ENCODE measurements around the gene DNAH2. TPM values are rescaled to one million over a fixed set of nuclear protein-coding genes. Genes with fewer than 3 reads are reported as not detected.

The DNAH2 gene
- total and polyA plus RNA-seq, 2 experiments from 2014 or later: 0.38 TPM; not detected in 1

GRCh38 chr17:7684851-7685532 is 32.6 kb upstream of the DNAH2 start:
- Mint-ChIP-seq H3K9me3 (no peaks in the 10 kb centered on the region; the same call in 2 of the 3 replicates), H3K27me3 (ENCODE audit: insufficient read depth, low read depth, poor library complexity) (peaks cover 32% of the 10 kb centered on the region), H3K36me3 (ENCODE audit: low read depth) (peaks cover 44% of the 10 kb centered on the region), H3K4me3 (peak overlapping the region; percentile 96), H3K4me1 (peaks cover 29% of the 10 kb centered on the region), H3K27ac (peak overlapping the region; percentile 100)
- peaks cover 25% of the 10 kb centered on the region for H3K4me1 ChIP-seq (ENCODE audit: insufficient read depth)
- peaks cover 82% of the 10 kb centered on the region for H3K79me2 ChIP-seq (replicated peaks; ENCODE audit: insufficient read depth)
- H3K36me3 ChIP-seq (ENCODE audit: insufficient read depth): no peaks in the 10 kb centered on the region
- no peaks in the 10 kb centered on the region for H3K9me2 ChIP-seq (ENCODE audit: insufficient read depth)
- H3K4me2 ChIP-seq: peak overlapping the region; percentile 90
- no peaks in the 10 kb centered on the region for H3K27me3 ChIP-seq (ENCODE audit: insufficient read depth)
- TF ChIP-seq JUNB (IDR thresholded peaks at IDR 0.05; ENCODE audit: unreplicated experiment): no peak
- TF ChIP-seq STAT1 (IDR thresholded peaks at IDR 0.05; ENCODE audit: unreplicated experiment): no peak
- TF ChIP-seq ZNF331 (CRISPR knock-in tag; IDR thresholded peaks at IDR 0.05; ENCODE audit: low read depth): no peak
- TF ChIP-seq CTCF (conservative IDR thresholded peaks at IDR 0.05; ENCODE audit: low read depth in 2 of 2): no peak
- TF ChIP-seq EZH2phosphoT487 (IDR thresholded peaks at IDR 0.05; ENCODE audit: unreplicated experiment): no peak
- no peak for TF ChIP-seq CREB1 (CRISPR knock-in tag; IDR thresholded peaks at IDR 0.05; ENCODE audit: low read depth)
- TF ChIP-seq NANOG (IDR thresholded peaks at IDR 0.05; ENCODE audit: borderline replicate concordance): no peak
- no peak for TF ChIP-seq REST (IDR thresholded peaks at IDR 0.05; ENCODE audit: unreplicated experiment)
- no peak for TF ChIP-seq EZH2 (IDR thresholded peaks at IDR 0.05; ENCODE audit: low read depth, unreplicated experiment)
- no peak for TF ChIP-seq ZNF462 (CRISPR knock-in tag; IDR thresholded peaks at IDR 0.05)
- no peak for TF ChIP-seq ZNF114 (CRISPR knock-in tag; IDR thresholded peaks at IDR 0.05)
- TF ChIP-seq POLR2AphosphoS5 (IDR thresholded peaks at IDR 0.05; ENCODE audit: low read depth): no peak
- TF ChIP-seq ETS1 (IDR thresholded peaks at IDR 0.05): no peak
- H4K20me1 ChIP-seq (replicated peaks; ENCODE audit: insufficient read depth): peaks cover 28% of the 10 kb centered on the region
- ATAC-seq (no peak), DNase-seq (ENCODE audit: low spot score) (no peak)
- no peak overlapping the region for H2AFZ ChIP-seq
- peaks cover 21% of the 10 kb centered on the region for H3F3A ChIP-seq (replicated peaks; ENCODE audit: low read depth)
- H3K27ac ChIP-seq (ENCODE audit: low read depth): peak overlapping the region; percentile 99
- peak overlapping the region; percentile 88 for H3K4me3 ChIP-seq

All from GM23338 (cell line).